GM23248 (cell line): ENCODE data around the gene SPATS2.

Experiments
- EZH2 ChIP-seq: fragments of 200-600 bp; sonication (generic); IDR thresholded peaks from 2 replicates; pipeline ENCODE4 v1.6.1; 2018; ENCODE audit warnings: antibody characterized with exemption, mild to moderate bottlenecking; ENCODE audit not compliant: insufficient read depth, poor library complexity, severe bottlenecking
- EZH2phosphoT487 ChIP-seq: fragments of 200-600 bp; sonication (generic); IDR thresholded peaks from 2 replicates; pipeline ENCODE4 v1.6.1; 2018; ENCODE audit warnings: antibody characterized with exemption, moderate library complexity, mild to moderate bottlenecking, low read depth; ENCODE audit not compliant: insufficient read depth

DNA sequence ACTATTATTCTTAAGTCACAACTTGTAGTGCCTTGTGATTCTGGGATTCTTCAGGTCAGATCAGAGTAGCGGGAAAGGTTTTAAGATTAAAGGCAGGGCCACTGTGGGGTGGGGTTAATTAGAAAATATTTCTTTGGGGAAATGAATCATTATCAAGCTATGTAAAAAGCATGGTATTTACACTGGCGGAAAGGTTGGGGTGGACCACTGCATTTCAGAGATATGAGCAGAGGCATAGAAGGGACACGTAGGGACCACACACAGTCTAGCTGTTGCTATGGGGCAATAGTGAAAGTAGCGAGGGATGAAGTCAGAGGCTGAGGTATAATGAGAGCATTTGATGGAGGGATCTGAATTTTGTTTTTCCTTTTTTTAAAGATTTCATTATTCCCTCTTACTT, 139.9 kb downstream of the SPATS2 start:
- TF ChIP-seq EZH2 (no peak), EZH2phosphoT487 (no peak)
